ENCODE data around the gene GUSB. TPM values are rescaled to one million over a fixed set of nuclear protein-coding genes. Genes with fewer than 3 reads are reported as not detected.

Gene GUSB
- total and polyA plus RNA-seq, 2 experiments from 2014 or later, result 33.8 to 54.6 TPM

DNA sequence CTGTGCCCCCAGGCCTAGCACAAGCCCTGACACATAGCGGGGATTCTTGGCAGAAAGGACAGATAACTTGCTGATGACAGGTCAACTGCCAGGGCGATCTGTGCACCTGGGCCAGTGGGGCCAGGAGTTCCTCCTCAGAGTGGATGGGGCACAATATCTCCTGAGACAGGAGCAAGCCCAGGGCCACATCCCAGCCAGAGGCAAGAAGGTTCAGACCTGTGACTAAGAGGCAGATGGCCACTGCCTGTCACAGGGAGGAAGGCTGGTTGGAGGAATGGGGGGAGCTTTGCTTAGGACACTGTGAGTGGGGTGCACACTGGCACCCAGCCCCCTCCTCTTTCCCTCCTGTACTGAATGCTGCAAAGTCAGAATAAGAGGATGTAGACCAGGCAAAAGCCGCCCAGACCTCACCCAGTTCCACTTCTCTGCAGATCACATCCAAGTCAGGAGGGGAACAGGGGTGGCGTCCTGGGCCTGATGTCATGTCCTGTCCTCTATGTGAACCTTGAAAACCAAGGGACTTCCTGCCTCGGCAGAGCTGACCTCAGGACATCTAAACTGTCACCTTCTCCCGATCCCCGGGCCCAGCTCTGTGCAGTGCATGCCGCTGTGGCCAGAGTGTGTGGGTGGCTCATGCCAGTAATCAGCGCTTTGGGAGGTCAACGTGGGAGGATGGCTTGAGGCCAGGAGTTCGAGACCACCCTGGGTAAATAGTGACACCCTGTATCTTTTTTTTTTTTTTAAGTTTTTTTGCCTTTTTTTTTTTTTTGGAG is 1.3 kb downstream of the GUSB start:
- TF ChIP-seq, protein P1, sequence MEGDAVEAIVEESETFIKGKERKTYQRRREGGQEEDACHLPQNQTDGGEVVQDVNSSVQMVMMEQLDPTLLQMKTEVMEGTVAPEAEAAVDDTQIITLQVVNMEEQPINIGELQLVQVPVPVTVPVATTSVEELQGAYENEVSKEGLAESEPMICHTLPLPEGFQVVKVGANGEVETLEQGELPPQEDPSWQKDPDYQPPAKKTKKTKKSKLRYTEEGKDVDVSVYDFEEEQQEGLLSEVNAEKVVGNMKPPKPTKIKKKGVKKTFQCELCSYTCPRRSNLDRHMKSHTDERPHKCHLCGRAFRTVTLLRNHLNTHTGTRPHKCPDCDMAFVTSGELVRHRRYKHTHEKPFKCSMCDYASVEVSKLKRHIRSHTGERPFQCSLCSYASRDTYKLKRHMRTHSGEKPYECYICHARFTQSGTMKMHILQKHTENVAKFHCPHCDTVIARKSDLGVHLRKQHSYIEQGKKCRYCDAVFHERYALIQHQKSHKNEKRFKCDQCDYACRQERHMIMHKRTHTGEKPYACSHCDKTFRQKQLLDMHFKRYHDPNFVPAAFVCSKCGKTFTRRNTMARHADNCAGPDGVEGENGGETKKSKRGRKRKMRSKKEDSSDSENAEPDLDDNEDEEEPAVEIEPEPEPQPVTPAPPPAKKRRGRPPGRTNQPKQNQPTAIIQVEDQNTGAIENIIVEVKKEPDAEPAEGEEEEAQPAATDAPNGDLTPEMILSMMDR (IDR thresholded peaks at IDR 0.05; ENCODE audit: low read depth, low read length), result no peak
- peaks cover 4% of the 10 kb centered on the region for H3K36me3 ChIP-seq
- peak; percentile 4 to 11 for DNase-seq (ENCODE audit: low read depth in 1 of 2, low spot score in 1 of 2)
- H3K27me3 ChIP-seq, result no peaks in the 10 kb centered on the region
- H3K9me3 ChIP-seq (ENCODE audit: low read depth), result no peaks in the 10 kb centered on the region
- H3K27ac ChIP-seq, result no peak overlapping the region
- H3K4me3 ChIP-seq, result peak overlapping the region; percentile 78
- peaks cover 7% of the 10 kb centered on the region for H3K4me1 ChIP-seq (ENCODE audit: low read depth)

DNA sequence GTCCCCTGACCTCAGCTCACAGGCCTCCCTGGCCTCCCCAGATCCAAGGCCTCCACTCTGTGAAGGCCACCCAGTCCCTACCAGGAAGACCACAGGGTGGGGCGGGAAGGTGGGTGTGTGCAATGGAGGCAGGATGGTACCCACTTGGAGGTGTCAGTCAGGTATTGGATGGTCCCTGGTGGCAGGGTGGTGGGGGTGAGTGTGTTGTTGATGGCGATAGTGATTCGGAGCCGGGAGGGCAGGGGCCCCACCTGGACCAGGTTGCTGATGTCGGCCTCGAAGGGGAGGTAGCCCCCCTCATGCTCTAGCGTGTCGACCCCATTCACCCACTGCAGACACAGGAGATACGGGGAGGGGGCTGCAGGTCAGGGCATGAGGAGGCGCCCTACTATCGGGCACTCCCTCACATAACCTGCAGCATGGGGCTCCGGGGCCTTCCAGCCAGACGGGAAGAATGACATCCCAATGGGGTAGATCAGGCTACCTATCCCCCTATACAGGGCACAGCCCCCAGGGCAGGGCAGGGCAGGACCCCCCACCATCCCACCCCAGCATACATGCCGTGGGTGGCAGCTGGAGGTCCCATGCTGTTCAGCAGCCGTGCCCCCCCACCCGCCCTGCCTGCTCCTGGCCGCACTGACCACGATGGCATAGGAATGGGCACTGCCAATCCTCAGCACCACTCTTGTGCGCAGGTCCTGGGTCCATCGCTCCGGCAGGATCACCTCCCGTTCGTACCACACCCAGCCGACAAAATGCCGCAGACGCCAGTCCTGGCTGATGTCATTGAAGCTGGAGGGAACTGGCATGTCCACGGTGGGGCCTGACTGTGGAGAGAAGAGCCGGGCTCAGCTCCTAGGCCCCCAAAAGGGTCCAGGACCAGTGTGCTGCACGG is 2.2 kb downstream of the GUSB start:
- no peak overlapping the region for H3K27ac ChIP-seq
- peaks cover 7% of the 10 kb centered on the region for H3K4me1 ChIP-seq (ENCODE audit: low read depth)
- no peak overlapping the region for H3K4me3 ChIP-seq
- TF ChIP-seq, protein P1 (IDR thresholded peaks at IDR 0.05; ENCODE audit: low read depth, low read length), result no peak
- no peaks in the 10 kb centered on the region for H3K27me3 ChIP-seq
- no peaks in the 10 kb centered on the region for H3K9me3 ChIP-seq (ENCODE audit: low read depth)
- peaks cover 4% of the 10 kb centered on the region for H3K36me3 ChIP-seq
- DNase-seq (ENCODE audit: low read depth in 1 of 2, low spot score in 1 of 2), result no peak

DNA sequence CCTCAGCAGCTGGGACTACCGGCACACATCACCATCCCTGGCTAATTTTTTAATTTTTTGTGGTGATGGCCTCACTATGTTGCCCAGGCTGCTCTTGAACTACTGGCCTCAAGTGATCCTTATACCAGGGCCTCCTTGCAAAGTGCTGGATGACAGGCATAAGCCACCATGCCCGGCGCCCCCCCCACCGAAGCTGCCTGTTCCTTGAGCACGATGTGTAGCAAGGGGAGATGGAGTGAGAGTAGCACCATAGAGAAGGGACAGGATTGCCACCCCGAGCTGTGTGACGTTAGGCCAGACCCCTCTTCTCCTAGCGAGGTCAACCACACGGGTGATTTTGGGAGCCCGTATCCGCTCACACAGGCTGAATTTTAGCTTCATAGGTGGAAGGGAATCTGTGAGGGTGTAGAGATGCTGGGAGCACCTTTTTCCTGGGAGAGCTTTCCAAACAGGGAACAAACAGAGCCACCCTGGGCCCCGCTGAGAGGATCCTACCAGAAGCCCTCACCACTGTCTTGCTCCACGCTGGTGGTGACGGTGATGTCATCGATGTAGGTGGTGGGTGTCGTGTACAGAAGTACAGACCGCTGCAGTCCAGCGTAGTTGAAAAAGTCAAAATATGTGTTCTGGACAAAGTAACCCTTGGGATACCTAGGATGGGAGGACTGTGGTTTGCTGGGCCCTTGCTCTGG is 3.0 kb downstream of the GUSB start:
- no peaks in the 10 kb centered on the region for H3K9me3 ChIP-seq (ENCODE audit: low read depth)
- peaks cover 7% of the 10 kb centered on the region for H3K4me1 ChIP-seq (ENCODE audit: low read depth)
- DNase-seq (ENCODE audit: low read depth in 1 of 2, low spot score in 1 of 2), result no peak
- H3K36me3 ChIP-seq, result peaks cover 9% of the 10 kb centered on the region
- H3K27me3 ChIP-seq, result no peaks in the 10 kb centered on the region
- no peak overlapping the region for H3K4me3 ChIP-seq
- no peak overlapping the region for H3K27ac ChIP-seq
- TF ChIP-seq, protein P1 (IDR thresholded peaks at IDR 0.05; ENCODE audit: low read depth, low read length), result no peak

DNA sequence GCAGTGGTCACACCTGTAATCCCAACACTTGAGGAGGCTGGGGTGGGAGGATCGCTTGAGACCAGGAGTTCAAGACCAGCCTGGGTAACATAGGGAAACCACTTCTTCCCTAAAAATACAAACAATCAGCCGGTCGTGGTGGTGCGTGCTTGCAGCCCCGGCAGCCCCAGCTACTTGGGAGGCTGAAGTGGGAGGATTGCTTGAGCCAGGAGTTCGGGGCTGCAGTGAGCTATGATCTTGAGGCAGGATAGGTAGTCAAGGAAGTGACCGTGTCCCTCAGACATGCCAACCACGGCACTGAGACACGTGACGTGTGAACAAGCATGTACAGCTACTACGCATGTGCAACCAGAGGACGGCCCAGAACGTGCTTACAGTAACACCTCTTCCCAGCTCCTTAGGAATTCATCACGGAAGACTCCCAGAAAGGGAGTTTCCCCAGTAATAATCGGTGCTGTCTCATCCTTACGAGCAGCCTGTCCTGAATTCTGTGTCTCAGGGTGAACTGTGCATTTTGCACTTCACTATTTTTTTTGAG is 5.3 kb downstream of the GUSB start:
- peaks cover 21% of the 10 kb centered on the region for H3K36me3 ChIP-seq
- H3K27me3 ChIP-seq, result no peaks in the 10 kb centered on the region
- H3K4me3 ChIP-seq, result no peak overlapping the region
- no peak overlapping the region for H3K27ac ChIP-seq
- TF ChIP-seq, protein P1 (IDR thresholded peaks at IDR 0.05; ENCODE audit: low read depth, low read length), result no peak
- peaks cover 7% of the 10 kb centered on the region for H3K4me1 ChIP-seq (ENCODE audit: low read depth)
- DNase-seq (ENCODE audit: low read depth in 1 of 2, low spot score in 1 of 2), result no peak
- no peaks in the 10 kb centered on the region for H3K9me3 ChIP-seq (ENCODE audit: low read depth)

DNA sequence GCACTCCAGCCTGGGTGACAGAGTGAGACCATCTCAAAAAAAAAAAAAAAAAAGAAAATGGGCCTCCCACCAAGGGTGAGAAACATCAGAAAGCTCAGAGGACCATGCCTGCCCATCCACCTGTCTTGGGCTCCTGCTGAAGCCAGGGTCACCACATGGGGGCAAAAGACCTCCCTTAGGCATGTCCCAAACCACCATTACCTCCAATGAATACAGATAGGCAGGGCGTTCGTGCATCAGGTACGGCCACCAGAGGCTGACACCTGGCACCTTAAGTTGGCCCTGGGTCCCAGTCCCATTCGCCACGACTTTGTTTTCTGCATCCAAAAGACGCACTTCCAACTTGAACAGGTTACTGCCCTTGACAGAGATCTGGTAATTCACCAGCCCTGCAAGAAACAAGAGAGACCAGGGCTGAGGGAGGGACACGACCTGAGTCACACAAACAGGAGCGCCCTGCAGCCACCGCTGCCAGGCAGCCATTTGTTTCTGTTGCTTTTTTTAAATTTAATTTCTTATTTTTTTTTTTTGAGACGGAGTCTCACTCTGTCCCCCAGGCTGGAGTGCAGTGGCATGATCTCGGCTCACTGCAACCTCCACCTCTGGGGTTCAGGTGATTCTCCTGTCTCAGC is 6.1 kb downstream of the GUSB start:
- Histone ChIP-seq H3K4me1 (ENCODE audit: low read depth) (peaks cover 2% of the 10 kb centered on the region), H3K36me3 (peaks cover 25% of the 10 kb centered on the region), H3K27ac (no peak overlapping the region), H3K4me3 (no peak overlapping the region), H3K9me3 (ENCODE audit: low read depth) (no peaks in the 10 kb centered on the region), H3K27me3 (no peaks in the 10 kb centered on the region)
- TF ChIP-seq, protein P1 (IDR thresholded peaks at IDR 0.05; ENCODE audit: low read depth, low read length), result no peak
- DNase-seq (ENCODE audit: low read depth in 1 of 2, low spot score in 1 of 2), result no peak
